GM10266 (cell line): ENCODE results near the gene JAZF1.

Experiments used
- DNase-seq: peaks from one replicate; pipeline ENCODE4 v3.0.0; 2012; ENCODE audit errors: extremely low spot score
- CTCF ChIP-seq: IDR thresholded peaks from 2 replicates; pipeline ENCODE4 v1.5.1; 2012; ENCODE audit warnings: mild to moderate bottlenecking, low read depth; ENCODE audit not compliant: control insufficient read depth, insufficient read depth; ENCODE audit errors: missing control alignments

Gene JAZF1

GRCh38 chr7:28105234-28105633 is 75.4 kb downstream of the JAZF1 start:
- no peak for TF ChIP-seq CTCF

GRCh38 chr7:28104811-28105210 is 75.8 kb downstream of the JAZF1 start:
- TF ChIP-seq CTCF = no peak
- no peak for DNase-seq

More at GRCh38 chr7:28105234-28105633, 75.4 kb downstream of the JAZF1 start:
- no peak for DNase-seq

- no peak for DNase-seq
- no peak for TF ChIP-seq CTCF
Observed at GRCh38 chr7:28104041-28104541, 76.5 kb downstream of the JAZF1 start.

- no peak for TF ChIP-seq CTCF
- DNase-seq = no peak
Observed at GRCh38 chr7:28102797-28103196, 77.8 kb downstream of the JAZF1 start.

GRCh38 chr7:28096713-28097112 is 83.9 kb downstream of the JAZF1 start:
- peak; percentile 71 for DNase-seq
- TF ChIP-seq CTCF = peak; percentile 84

GRCh38 chr7:28095231-28095630 is 85.4 kb downstream of the JAZF1 start:
- no peak for TF ChIP-seq CTCF
- no peak for DNase-seq

- DNase-seq = peak; percentile 41
Observed at GRCh38 chr7:28093623-28094232, 86.9 kb downstream of the JAZF1 start.

More at GRCh38 chr7:28093623-28094232, 86.9 kb downstream of the JAZF1 start:
- peak; percentile 57 for TF ChIP-seq CTCF
